ENCODE results near the gene AGPAT2.
"Not testable (repeated sequence)": the region's sequence is repeated elsewhere in the genome, so short reads cannot be mapped to it uniquely, and the experiment has no call there.

Gene AGPAT2

DNA sequence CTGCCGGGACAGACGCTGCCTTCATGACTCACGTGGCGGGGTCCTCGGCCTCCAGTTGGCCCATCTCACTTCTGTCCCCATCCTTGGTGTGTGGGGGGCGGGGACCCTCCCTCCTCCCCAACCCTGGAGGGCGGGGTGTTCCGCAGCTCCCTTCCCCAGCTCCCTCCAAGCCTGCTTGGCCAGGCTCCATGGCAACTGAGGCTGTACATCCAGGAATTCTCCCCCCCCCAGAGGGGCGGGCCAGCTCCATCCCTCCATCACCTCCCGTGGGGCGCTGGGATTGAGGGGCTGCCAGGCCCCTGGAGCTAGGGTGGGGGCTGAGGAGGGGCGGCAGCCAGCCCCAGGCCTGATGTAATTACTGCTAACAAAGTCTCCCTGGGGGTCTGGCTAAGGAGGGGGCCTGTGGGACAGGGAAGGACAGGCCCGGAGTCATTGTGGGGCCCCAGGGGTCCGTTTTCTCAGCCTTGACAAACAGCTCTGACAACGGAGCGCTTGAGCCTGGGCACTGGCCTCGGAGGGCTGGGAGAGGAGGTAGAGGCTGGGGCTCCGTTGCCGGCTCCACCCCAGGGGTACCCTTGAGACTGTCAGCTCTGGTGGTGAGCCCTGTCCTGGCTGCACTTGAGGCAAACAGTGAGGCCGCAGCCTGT, 33.1 kb upstream of the AGPAT2 start:
- DNase-seq (ENCODE audit: low spot score): no peak

DNA sequence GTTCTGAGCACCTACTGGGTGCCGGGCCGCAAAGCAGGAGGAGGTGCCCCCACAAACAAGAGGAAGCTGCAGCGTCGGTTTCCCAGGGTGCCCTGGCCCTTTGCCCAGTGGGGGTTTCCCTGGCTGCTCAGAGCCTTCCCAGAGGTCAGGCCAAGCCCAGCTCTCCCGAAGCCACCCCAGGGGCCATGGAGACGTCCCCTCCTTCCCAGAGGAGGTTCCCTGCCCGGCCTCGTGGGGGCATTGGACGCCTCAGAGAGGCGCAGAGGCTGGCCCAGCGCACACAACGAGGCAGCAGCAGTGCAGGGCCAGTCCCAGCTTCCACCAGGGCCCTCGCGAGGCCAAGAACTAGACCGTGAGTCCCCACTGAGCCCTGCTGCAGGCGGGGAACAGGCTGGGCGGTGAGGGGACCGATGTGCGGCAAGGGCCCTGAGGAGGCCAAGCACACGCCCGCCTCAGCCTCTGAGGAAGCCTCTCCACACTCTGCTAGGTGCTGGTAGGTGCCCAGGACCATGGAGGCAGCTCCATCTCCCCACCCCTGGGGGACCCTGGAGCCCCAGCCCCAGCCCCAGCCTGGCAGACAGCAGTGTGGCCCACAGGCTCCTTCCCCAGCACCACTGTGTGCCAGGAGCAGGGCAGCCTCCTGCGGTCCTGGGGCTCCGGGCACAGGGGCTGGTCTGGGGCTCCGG, 32.1 kb upstream of the AGPAT2 start:
- DNase-seq (ENCODE audit: low spot score): no peak

DNA sequence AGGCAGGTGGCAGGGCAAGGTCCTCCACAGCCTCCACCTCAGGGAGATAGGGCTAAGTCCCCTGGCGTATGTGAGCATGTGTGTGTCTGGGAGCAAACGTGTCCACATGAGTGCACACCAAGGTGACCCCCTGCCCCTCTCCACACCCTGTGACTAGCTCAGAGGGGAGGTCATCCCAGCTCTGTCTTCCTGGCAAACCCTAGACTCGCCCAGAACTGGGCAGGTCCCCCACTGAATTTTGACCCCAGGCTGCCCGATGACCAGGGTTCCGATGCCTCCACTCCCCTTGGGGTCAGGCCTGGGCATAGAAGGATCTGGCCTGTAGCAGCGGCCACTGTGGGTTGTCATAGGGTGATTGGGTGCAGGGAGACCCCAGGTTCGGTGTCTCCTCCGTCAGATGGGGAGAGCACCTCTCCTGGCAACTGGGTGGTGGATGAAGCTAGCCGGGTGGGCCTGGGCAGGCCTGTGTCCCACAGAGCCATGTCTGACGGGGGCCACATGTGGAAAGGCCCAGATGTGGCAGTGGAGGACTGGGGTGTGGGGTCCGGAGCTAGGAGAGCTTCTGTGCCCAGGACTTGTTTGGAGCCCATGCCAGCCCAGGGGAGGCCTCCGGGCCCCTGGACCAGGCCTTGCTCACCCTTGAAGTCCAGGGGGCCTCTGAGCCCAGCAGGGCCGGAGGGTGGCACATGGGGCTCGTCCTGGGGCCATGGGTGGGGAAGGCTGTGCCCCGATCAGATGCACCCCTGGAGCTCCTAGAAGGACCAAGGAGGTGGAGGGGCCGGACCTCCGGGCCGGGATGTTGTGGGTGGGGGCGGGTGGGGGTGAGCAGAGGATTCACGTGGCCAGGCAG, 31.3 kb upstream of the AGPAT2 start:
- DNase-seq (ENCODE audit: low spot score): no peak

DNA sequence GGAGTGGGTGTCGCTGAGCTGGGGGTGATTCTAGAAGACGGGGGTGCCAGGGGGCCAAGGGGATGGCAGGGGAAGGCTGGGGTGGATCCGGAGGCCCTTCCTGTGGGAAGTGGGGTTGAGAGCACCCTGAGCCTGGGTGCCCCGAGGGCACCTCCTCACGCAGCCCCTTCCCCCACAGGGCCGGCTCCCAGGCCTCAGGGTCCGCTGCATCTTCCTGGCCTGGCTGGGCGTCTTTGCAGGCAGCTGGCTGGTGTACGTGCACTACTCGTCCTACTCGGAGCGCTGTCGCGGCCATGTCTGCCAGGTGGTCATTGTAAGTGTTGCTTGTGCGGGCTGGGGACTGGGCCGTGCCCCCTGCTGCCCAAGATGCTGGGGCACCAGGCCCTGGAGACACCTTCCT, 30.1 kb upstream of the AGPAT2 start:
- DNase-seq (ENCODE audit: low spot score): no peak

DNA sequence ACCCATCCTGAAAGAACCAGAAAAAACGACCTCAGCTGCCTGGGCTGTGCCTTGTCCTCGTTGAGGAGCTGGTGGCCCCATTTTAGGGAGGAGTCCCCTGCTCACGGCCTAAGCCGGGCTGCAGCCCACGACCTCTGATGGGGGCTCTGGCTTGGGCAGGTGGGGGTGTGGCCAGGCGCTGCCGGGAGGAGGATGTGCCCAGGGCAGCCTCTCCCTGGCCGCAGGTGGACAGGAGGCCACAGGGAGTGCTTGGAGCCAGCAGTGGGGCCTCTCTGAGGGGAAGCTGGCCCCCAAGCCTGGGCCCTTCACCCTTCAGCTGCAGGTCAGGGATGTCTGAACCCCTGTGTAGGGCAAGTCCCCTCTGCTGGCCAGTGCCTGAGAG, 27.6 kb upstream of the AGPAT2 start:
- DNase-seq (ENCODE audit: low spot score): no peak

DNA sequence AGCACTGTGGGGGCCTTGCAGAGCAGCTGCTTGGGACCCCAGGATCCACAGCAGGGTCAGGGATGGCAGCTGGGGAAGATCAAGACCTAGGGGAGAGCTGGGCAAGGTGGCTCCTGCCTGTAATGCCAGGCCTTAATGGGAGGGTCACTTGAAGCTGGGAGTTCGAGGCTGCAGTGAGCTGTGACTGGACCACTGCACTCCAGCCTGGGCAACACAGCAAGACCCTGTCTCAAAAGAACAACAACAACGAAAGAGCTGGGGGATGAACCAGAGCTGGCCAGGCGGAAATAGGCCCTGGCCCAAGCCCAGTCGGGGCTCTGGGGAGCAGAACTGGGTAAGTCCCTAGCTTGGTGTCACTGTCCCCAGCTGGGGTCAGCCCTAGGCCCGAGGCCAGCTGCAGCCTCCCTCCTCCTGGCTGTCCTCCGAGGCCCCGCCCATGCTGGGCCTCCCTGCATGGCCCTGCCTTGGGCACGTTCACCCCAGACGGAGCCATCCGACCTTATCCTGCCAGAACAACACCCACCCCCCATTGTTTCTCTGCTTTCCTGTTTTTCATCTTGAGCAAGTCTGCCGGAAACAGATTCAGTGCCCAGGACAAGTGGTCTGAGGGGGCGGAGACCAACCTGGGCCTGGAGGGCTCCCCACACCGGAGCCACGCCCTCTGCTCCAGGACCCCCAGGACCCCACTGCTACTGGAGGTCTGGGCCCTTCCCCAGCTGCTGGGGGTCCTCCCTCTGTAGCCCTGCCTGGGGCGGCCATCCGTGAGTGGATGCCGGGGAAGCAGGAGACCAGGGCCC, 27.0 kb upstream of the AGPAT2 start:
- DNase-seq (ENCODE audit: low spot score): no peak

DNA sequence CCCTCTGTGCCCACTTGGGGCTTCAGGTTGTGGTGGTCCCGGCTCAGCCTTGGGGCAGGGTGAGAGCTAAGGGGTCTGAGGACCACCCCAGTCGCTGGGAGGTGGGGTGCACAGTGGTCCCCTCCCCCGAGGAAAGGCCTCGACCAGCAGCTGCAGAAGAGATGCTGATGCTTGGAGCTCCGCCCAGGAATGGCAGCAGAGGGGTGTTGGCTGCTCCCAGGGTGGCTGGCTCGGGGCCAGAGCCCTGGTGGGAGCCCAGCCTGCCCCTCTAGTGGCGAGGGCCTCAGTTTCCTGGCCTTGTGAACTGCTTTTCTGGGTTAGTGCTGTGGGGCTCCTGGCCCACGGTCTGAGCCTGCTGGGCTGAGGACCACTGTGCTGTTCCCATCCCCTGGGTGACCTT, 26.3 kb upstream of the AGPAT2 start:
- DNase-seq (ENCODE audit: low spot score): no peak

DNA sequence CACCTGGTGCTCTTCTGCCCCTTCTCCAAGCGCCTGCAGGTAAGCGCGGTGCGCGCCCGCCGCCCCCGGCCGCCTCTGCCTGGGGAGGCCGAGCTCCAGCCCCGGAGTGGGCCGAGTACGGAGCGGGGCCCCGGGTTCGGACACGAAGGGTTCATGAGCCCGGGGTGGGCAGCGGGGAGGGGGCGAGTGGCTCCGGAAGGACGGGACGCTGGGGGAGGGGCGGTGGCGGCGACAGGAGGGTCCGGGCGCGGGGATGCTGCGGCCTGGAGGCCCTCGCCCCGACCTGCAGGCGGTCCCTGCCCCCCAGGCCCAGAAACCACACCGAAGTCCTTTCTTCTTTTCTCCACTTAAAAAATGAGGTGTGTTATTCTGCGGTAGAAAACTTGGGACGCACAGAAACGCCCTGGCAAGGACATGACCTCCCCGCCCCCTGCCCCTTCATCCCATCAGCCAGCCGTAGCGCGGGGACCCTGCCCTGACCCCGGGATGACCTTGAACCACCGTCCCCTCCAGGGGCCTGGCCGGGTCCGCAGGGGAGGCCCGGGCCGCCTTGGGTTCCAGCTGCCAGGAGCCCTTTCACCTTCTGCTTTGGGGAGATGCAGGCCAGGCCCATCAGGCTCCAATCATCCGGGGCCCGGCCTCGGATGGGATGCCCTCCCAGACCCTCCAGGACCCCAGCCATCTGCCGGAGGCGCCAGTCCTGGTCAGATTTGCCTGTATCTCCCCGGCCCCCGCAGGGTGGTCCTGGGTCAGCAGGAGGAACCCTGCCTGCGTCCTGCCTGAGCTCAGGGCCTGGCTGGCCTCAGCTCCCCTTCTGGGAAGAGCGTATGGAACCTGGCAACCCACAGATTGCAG, 25.7 kb upstream of the AGPAT2 start:
- DNase-seq (ENCODE audit: low spot score): peak; percentile 65

DNA sequence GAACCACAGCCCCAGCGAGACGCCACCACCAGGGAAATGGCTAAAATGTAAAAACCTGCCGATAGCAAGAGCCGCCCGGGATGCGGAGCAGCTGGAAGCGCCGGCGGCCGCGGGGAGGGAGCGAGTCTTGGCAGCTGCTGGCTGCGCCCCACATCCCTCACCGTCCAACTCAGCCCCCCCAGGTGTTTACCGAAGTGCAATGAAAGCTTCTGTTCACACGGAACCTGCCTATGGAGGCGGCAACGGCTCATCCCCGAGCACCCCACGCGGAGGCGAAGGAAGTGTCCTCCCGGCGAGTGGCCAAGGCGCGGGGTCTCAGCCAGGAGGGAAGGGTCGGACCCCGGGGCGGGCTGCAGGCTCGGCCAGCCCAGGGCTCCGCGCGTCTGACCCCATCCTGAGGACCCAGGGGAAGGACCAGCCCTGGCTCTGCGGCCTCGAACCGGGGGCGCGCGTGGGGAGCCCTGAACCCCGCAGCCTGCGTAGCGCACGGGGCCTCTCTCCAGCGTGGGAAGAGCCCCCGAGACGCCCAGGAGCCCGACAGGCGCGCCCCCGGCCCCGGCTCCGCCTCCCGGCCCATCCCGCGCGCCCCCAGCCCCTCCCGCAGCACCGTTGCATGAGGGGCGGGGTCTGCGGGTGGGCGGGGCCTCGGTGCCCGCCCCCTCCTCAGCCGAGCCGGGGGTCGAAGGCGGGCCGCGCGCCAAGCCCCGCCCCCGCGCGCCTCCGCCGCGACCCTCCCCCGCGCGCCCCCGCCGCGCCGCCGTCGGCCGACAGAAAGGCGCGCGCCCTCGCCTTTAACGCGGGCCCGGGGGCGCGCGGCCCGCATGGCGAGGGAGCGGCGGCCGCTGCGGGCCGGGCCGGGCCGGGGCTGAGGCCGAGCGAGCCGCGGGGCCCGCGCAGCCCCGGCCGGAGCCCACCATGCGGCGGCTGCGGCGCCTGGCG, 24.8 kb upstream of the AGPAT2 start, which contains the start of gene DIPK1B:
Gene DIPK1B, plus strand, starts transcription at position 822 of the 939 bp plus-strand sequence. Its CDS starts 94 bp downstream, at position 916.
- DNase-seq (ENCODE audit: low spot score): peak; percentile 99

DNA sequence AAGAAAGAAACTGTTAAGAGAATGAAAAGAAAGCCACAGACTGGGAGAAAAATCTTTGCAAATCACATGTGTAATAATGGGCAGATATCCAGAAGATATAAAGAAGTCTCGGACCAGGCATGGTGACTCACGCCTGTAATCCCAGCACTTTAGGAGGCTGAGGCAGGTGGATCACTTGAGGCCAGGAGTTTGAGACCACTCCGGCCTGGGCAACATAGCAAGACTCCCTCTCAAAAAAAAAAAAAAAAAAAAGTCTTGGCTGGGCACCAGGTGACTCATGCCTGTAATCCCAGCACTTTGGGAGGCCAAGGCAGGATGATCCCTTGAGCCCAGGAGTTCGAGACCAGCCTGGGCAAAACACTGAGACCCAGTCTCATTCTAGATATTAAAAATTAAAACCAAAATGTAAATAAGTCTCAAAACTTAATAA, 24.0 kb upstream of the AGPAT2 start:
- DNase-seq (ENCODE audit: low spot score): not testable (repeated sequence)

DNA sequence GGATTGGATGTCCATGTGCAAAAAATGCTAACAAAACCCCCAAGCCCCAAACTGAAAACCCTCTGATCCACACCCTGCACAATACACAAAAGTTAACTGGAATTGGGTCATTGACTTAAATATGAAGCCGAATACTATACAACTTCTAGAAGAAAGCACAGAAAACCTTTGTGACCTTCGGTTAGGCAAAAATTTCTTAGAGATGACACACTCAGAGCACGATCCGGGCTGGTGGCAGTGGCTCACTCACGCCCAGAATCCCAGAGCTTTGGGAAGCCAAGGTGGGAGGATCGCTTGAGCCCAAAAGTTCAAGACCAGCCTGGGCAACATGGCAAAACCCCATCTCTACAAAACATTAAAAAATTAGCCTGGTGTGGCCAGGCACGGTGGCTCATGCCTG, 23.3 kb upstream of the AGPAT2 start:
- no peak for DNase-seq (ENCODE audit: low spot score)

DNA sequence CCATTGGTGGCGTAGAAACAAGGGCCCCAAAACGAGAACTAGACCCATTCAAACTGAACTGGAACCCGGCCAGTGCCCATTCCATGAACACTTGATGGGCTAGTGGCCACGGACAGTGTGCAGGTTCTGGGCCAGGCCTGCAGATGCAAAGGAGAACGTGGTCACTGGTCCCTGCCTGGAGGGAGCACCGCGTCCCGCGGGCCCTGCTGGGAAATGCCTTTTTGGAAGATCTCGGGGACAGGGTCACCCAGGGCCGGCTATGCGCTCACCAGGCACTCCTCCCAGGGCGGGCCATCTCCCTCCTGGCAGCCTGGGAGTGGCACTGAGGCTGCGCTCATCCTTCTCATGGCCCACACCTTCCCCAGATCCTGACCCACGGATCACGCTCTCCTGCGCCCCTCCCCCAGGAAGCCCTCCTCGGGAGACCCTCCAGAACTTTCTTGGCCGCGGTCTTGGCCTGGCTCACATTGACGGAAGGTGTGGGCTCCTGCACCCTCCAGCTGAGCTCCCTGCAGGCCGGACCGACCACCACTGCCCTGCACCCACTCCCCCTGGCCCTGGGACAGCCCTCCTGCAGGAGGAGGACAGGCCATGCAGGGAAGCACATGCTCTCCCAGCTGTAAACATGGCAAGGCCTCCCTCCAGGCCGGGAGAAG, 22.3 kb upstream of the AGPAT2 start:
- no peak for DNase-seq (ENCODE audit: low spot score)

DNA sequence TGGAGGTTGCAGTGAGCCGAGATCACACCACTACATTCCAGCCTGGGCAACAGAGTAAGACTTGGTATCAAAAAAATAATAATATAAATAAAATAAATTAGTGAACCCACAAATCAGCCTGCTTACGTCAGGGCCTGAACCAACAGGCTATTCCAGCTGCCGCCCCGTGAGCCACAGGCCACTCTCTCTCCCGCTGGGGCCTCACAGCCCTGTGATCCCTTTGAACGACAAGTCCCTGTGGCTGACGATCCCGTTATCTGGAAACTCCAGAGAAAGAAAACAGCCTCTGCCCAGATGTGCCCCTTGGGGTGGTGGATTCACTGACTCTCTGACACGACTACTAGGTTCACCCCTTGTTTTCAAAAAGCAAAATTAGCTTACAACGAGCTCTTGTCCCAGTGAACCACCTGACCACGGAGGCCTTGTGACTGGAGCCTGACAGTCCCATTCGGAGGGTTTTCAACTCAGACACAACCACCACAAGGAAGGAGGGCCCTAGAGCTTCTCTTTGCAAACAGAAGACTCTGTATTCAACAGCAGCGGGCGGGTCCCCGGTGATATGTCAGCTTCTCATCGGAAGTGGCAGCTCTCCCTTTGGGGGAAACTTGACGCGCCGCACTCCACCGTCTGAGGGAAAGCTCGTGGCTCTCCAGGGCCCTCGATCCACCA, 20.7 kb upstream of the AGPAT2 start:
- DNase-seq (ENCODE audit: low spot score): no peak

DNA sequence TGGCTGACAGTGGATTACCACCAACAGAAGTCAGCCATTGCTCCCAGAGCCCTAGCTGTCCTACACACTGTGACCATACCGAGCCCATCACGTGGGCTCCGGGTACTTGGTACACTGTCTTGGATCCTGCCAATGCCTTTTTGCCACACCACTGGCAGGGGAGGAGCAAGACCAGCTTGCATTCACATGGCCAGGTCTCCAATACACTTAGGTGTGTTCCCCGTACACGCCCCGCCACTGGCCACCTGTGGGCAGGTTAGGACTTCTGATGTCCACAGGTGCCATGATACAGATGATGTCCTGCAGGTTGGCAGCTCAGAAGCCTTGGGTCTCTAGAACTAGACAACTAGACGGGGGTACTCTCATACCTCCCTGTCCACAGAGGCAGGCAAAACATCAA, 19.8 kb upstream of the AGPAT2 start:
- no peak for DNase-seq (ENCODE audit: low spot score)

DNA sequence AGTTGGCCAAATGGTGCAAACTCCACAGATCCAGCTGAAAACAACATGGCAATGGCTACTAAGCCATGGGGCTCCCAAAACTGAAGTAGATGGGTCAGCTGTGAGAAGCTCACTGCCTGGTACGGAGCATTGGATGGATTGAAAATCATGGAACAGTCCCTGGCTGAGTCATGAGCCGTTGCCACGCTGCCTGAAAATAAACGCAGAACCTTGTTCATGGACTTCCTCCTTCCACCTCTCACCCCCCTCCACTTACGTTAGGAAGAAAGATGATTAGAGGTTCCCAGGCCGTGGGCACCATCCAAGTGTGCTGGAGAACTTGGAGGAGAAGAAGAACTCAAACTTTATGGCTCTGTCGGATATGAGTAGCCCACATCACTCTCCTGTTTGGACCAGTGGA, 18.3 kb upstream of the AGPAT2 start:
- no peak for DNase-seq (ENCODE audit: low spot score)

DNA sequence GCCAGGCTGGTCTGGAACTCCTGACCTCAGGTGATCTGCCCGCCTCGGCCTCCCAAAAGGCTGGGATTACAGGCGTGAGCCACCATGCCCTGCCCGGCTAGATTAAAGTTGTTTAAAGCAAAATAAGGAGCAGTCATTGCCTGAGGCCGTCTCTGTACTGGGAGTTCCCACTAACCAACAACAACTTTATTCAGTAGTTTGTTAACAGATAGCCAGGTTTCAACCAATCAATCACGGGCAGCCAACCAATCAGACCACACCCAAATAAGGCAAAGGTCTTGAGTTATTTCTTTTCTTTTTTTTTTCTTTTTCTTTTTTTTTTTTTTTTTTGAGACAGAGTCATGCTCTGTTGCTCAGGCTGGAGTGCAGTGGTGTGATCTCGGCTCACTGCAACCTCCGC, 17.5 kb upstream of the AGPAT2 start:
- DNase-seq (ENCODE audit: low spot score): not testable (repeated sequence)

DNA sequence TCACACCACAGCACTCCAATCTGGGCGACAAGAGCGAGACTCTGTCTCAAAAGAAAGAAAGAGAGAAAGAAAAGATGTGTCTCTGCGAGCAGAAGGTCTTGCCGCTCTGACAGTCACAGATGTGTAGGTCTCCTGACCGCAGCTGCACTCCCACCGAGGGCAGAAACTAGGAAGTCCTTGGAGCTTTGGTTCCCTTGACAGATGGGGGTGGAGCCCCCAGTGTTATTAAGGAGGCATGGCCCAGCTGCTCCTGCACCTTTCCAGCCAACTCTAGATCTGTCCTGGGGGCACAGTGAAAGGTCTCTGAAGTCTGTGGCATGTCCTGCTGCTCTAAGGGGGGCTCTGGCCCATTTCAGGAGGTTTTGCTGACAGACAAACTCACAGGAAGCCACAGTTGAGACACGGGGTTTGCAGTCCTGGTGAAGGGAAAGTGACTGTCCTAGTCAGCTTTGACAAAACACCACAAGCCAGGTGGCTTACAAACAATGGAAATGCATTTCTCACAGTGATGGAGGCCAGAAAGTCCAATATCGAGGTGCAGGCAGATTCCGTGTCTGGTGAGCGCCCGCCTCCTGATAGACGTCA, 16.1 kb upstream of the AGPAT2 start:
- DNase-seq (ENCODE audit: low spot score): no peak

DNA sequence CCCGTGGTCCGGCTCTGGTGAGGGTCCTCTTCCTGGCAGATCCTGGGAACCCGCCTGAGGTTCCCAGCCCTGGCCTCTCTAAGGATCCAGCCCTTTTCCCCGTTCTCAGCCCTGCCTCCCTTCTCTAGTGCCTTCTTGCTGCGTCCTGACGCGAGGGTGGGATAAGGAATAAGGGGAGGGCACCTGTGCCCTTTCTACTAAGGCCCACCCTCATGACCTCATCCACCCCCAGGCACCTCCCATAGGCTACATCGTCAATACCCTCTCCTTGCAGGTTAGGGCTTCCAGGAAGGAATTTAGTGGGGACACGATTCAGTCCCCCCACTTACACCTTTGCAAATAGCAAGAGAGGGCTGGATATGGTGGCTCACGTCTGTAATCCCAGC, 14.4 kb upstream of the AGPAT2 start:
- DNase-seq (ENCODE audit: low spot score): no peak
